Peyer's patch (tissue), 4 donors: Measurements from ENCODE around the gene RNF208. TPM values are rescaled to one million over a fixed set of nuclear protein-coding genes. Genes with fewer than 3 reads are reported as not detected.
"Not testable (repeated sequence)": the region's sequence is repeated elsewhere in the genome, so short reads cannot be mapped to it uniquely, and the experiment has no call there.

Source experiments
- DNase-seq, 3 donors: peaks; one replicate each; pipeline ENCODE4 v3.0.0-alpha.2; 2017 to 2019
- H3K27ac ChIP-seq, 4 donors: fragments of 200-600 bp; sonication (generic); one replicate each; pipeline ENCODE4 v1.5.1; 2016 to 2019
- H3K27me3 ChIP-seq, 2 donors: fragments of 200-600 bp; sonication (generic); one replicate each; pipeline ENCODE4 v1.5.1; 2019
- H3K36me3 ChIP-seq, 3 donors: fragments of 200-600 bp; sonication (generic); one replicate each; pipeline ENCODE4 v1.5.1; 2016 to 2019
- H3K4me1 ChIP-seq, 4 donors: fragments of 200-600 bp; sonication (generic); one replicate each; pipeline ENCODE4 v1.5.1; 2016 to 2019
- H3K4me3 ChIP-seq, 4 donors: fragments of 200-600 bp; sonication (generic); 1 replicate in 3 of 4; 2 replicates in 1 of 4; pipeline ENCODE4 v1.5.1; 2016 to 2019; ENCODE audit warnings: mild to moderate bottlenecking in 1 of 4
- H3K9me3 ChIP-seq, 4 donors: fragments of 200-600 bp; sonication (generic); one replicate each; pipeline ENCODE4 v1.5.1; 2016 to 2019; ENCODE audit warnings: mild to moderate bottlenecking in 1 of 4
- POLR2A ChIP-seq, 2 donors: fragments of 450-650 bp; IDR thresholded peaks; one replicate each; pipeline ENCODE4 v1.5.1; 2017; ENCODE audit warnings: antibody characterized with exemption in 2 of 2, mild to moderate bottlenecking in 2 of 2, moderate library complexity in 2 of 2
- total RNA-seq, 4 donors: library from RNA; depleted of rRNA; stranded (reverse); fragments of >200 nt; gene quantifications; one replicate each; pipeline ENCODE4 v1.1.0, GENCODE V29; 2016
- TF ChIP-seq, protein P1 (sequence below), 6 experiments: fragments of 450-650 bp in 4 of 6; fragments of 200-600 bp in 2 of 6; sonication (generic) in 1 of 6; IDR thresholded peaks; one replicate each; pipeline ENCODE4 v1.5.1; 2017 to 2019; ENCODE audit warnings: antibody characterized with exemption in 6 of 6, mild to moderate bottlenecking in 3 of 6, moderate library complexity in 1 of 6

RNF208 gene
- total RNA-seq, 4 donors from 2014 or later, result 4.4 to 5.9 TPM; not detected in 2

DNA sequence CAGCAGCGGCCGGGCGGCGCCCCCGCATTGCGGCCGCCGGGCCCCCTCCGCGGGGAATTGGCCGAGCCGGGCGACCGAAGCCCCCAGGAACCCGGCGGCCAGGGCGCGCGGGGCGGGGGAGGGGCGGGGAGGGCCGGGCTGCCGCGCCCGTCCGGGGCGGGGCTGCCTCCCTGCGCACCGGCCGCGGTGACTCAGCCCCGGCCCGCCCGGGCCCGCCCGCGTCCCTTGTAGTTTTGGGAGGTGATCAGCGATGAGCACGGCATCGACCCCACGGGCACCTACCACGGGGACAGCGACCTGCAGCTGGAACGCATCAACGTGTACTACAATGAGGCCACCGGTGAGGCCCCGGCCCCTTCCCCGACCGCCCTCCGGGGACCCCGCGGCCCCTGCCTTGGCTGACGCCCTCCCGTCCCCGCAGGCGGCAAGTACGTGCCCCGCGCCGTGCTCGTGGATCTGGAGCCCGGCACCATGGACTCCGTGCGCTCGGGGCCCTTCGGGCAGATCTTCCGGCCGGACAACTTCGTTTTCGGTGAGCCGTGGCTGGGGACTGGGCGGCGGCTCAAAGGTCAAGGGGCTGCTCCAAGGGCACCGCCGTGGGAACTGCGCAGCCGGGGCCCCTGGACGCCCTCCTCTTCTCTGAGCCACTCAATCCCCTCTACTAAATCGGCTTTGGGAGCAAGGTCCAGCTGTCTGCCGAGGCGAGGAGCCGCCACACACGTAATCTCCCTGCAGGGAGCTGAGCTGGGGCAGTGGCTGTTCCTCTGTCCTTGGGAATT, 19.6 kb upstream of the RNF208 start:
- TF ChIP-seq, protein P1, sequence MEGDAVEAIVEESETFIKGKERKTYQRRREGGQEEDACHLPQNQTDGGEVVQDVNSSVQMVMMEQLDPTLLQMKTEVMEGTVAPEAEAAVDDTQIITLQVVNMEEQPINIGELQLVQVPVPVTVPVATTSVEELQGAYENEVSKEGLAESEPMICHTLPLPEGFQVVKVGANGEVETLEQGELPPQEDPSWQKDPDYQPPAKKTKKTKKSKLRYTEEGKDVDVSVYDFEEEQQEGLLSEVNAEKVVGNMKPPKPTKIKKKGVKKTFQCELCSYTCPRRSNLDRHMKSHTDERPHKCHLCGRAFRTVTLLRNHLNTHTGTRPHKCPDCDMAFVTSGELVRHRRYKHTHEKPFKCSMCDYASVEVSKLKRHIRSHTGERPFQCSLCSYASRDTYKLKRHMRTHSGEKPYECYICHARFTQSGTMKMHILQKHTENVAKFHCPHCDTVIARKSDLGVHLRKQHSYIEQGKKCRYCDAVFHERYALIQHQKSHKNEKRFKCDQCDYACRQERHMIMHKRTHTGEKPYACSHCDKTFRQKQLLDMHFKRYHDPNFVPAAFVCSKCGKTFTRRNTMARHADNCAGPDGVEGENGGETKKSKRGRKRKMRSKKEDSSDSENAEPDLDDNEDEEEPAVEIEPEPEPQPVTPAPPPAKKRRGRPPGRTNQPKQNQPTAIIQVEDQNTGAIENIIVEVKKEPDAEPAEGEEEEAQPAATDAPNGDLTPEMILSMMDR (IDR thresholded peaks at IDR 0.05), result peak in 1 of 6 experiments; percentile 1
- peak; percentile 12 to 20 for TF ChIP-seq POLR2A (IDR thresholded peaks at IDR 0.05)
- H3K9me3 ChIP-seq, result no peaks in the 10 kb centered on the region
- H3K4me1 ChIP-seq, result peaks cover 5 to 54% (median 7%) of the 10 kb centered on the region in 4 donors
- H3K36me3 ChIP-seq, result peaks cover 0 to 19% (median 0%) of the 10 kb centered on the region in 3 donors
- H3K27ac ChIP-seq, result peak overlapping the region; percentile 93 to 100 (median 97)
- H3K4me3 ChIP-seq, result peak overlapping the region; percentile 70 to 99 (median 86)
- peak; percentile 39 to 86 (median 83) for DNase-seq
- H3K27me3 ChIP-seq, result no peaks in the 10 kb centered on the region

- no peaks in the 10 kb centered on the region for H3K9me3 ChIP-seq
- H3K4me1 ChIP-seq, result peaks cover 8 to 61% (median 12%) of the 10 kb centered on the region in 4 donors
Measured at GRCh38 chr9:137240841-137241489, 18.9 kb upstream of the RNF208 start, which contains the start of gene TUBB4B. TSS of gene TUBB4B (plus strand) at chr9:137241287. CDS start at chr9:137241361, 74 bp downstream.

DNA sequence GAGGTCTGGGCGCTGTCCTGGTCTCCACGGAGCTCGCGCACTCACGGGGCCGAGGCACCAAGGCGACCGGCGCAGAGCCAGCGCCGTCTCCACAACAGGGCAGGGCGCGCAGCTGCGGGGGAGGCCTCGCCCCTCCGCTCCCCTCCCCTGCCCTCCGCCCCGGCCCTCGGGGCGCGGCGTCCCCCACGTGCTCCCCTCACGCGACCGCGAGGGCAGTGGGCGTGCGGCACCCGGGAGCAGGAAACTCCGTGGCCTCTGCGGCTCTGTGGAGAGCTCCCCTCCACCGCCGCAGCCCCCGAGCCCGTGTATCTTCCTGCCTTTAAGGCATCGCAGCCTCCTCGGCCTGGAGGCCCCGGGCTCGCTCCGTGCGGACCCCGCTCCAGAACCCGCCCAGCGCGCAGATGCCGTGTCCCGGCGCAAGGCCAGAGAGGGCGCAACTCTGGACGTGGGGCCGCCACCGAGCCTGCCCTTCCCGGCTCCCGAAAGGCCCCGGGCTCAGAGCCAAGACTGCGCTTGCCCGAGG, 18.3 kb upstream of the RNF208 start:
- Histone ChIP-seq H3K4me3 (peak overlapping the region; percentile 58 to 80 (median 74)), H3K27ac (peak overlapping the region; percentile 87 to 100 (median 100)), H3K4me1 (peaks cover 8 to 67% (median 17%) of the 10 kb centered on the region in 4 donors), H3K9me3 (no peaks in the 10 kb centered on the region), H3K36me3 (peaks cover 0 to 19% (median 0%) of the 10 kb centered on the region in 3 donors), H3K27me3 (no peaks in the 10 kb centered on the region)
- peak; percentile 63 to 88 (median 83) for DNase-seq
- peak; percentile 40 to 52 for TF ChIP-seq POLR2A (IDR thresholded peaks at IDR 0.05)
- TF ChIP-seq, protein P1 (IDR thresholded peaks at IDR 0.05), result peak in 1 of 6 experiments; percentile 16

More at GRCh38 chr9:137240841-137241489, 18.9 kb upstream of the RNF208 start, which contains the start of gene TUBB4B:
- peak; percentile 100 for TF ChIP-seq POLR2A (IDR thresholded peaks at IDR 0.05)
- TF ChIP-seq, protein P1 (IDR thresholded peaks at IDR 0.05), result peak in 3 of 6 experiments; percentile 8 to 20 (median 15)
- peaks cover 0 to 19% (median 0%) of the 10 kb centered on the region in 3 donors for H3K36me3 ChIP-seq
- peak within 1 kb of the TSS; percentile 80 to 99 (median 86) for H3K4me3 ChIP-seq
- peak; percentile 98 to 99 (median 98) for DNase-seq
- H3K27me3 ChIP-seq, result no peaks in the 10 kb centered on the region
- peak within 1 kb of the TSS; percentile 95 to 100 (median 100) for H3K27ac ChIP-seq

DNA sequence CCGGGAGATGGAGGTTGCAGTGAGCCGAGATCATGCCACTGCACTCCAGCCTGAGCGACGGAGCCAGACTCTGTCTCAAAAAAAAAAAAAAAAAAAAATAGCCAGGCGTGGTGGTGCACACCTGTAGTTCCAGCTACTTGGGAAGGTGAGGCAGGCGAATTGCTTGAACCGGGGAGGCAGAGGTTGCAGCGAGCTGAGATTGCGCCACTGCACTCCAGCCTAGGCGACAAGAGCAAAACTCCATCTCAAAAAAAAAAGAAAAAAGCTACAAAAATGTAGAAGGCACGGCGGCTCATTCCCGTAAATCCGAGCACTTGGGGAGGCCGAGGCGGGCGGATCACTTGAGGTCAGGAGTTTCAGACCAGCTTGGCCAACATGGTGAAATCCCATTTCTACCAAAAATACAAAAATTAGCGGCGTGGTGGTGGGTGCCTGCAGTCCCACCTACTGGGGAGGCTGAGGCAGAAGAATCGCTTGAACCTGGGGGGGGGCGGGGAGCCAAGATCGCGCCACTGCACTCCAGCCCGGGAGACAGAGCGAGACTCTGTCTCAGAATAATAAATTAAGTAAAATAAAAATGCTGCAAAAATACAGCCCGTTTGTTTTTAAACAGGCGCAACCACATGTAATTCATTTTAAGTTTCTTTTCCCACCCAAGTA, 17.6 kb upstream of the RNF208 start:
- not testable (repeated sequence) for H3K27me3 ChIP-seq, H3K9me3 ChIP-seq, DNase-seq
- Histone ChIP-seq H3K4me3 (peak overlapping the region; percentile 58 to 80 (median 74)), H3K27ac (peak overlapping the region; percentile 87 to 100 (median 100)), H3K4me1 (peaks cover 8 to 67% (median 20%) of the 10 kb centered on the region in 4 donors), H3K36me3 (peaks cover 0 to 19% (median 0%) of the 10 kb centered on the region in 3 donors)

DNA sequence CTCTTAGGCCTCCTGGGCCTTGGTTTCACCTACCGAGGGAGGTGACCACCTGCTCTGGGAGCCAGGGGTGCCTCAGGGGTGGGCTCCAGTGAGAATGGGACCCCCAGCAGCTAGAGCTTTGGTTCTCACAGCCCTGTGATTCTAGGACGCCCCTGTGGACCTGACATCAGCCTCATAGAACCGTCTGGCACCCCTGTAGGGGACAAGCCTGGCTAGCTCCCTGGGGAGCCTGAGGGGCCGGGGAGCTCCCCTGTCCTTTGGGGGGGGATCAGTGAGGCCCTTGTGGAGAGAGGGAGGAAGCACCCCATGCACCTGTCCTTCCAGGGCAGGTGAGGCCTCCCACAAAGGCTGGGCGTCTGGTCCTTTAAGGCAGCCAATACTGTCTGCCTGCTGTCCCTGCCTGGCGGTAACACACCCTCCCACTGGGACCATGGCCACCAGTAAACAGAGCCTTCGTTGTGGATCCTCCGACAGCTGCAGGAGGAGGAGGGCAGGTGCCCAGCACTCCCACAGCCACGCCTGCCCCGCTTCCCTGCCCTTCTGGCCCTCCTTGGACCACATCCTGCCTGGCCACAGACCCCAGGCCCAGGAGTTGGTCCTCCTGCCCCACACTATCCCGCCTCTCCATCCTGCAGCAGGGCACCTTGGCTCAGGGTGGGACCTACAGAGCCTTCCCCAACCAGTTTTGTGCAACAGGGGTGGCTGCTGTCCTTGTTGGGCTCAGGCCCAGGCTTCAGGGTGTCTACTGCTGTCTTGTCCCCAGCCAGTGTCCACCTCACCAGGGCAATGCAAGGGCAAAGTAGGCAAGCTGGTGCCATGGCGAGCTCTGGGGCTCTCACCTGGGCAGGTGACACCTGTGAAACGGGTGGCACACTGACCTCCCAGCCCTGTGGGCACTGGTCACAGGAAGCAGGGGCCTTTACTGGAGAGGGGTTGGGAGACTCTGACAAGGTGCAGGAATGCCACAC, 16.0 kb upstream of the RNF208 start:
- H3K4me3 ChIP-seq, result no peak overlapping the region
- peaks cover 0 to 1% (median 0%) of the 10 kb centered on the region in 4 donors for H3K9me3 ChIP-seq
- peaks cover 0 to 3% of the 10 kb centered on the region in 2 donors for H3K27me3 ChIP-seq
- DNase-seq, result peak in 1 of 3 donors; percentile 83
- peak overlapping the region in 3 of 4 donors; percentile 18 to 77 (median 65) for H3K27ac ChIP-seq
- H3K36me3 ChIP-seq, result peaks cover 0 to 12% (median 0%) of the 10 kb centered on the region in 3 donors
- H3K4me1 ChIP-seq, result peaks cover 8 to 61% (median 24%) of the 10 kb centered on the region in 4 donors
- TF ChIP-seq, protein P1 (IDR thresholded peaks at IDR 0.05), result no peak
- TF ChIP-seq POLR2A (IDR thresholded peaks at IDR 0.05), result peak in 1 of 2 donors; percentile 51
